Kidney (tissue), 14 donors: Measurements from ENCODE around the gene KIAA0232. TPM values are rescaled to one million over a fixed set of nuclear protein-coding genes. Genes with fewer than 3 reads are reported as not detected.

Experiments used
- DNase-seq, 5 donors: peaks; one replicate each; pipeline ENCODE4 v3.0.0-alpha.2; 2013 to 2020
- FAIRE-seq: peaks from 2 replicates; lab custom pipeline; 2012; peaks lifted over from hg19 to GRCh38; lab: Jason Lieb, UNC
- H3K27ac ChIP-seq, 2 donors: one replicate each; pipeline ENCODE4 v1.7.0; 2013; ENCODE audit warnings: low read depth in 2 of 2, low read length in 2 of 2, inconsistent platforms in 1 of 2
- H3K27me3 ChIP-seq: one replicate; pipeline ENCODE4 v1.7.1; 2013; ENCODE audit warnings: low read length, inconsistent platforms; ENCODE audit not compliant: control insufficient read depth, insufficient read depth
- H3K36me3 ChIP-seq, 3 donors: one replicate each; pipeline versions ENCODE4 v1.7.0 to v1.7.1; 2013; ENCODE audit warnings: low read length in 3 of 3, control low read depth in 1 of 3, inconsistent platforms in 1 of 3; ENCODE audit not compliant: insufficient read depth in 3 of 3, control insufficient read depth in 2 of 3
- H3K4me1 ChIP-seq, 3 donors: one replicate each; pipeline versions ENCODE4 v1.7.0 to v1.7.1; 2013; ENCODE audit warnings: low read length in 3 of 3, inconsistent platforms in 1 of 3, low read depth in 1 of 3; ENCODE audit not compliant: control insufficient read depth in 2 of 3, insufficient read depth in 2 of 3
- H3K4me3 ChIP-seq, 3 donors: one replicate each; pipeline versions ENCODE4 v1.7.0 to v1.8.1; 2013; ENCODE audit warnings: low read length in 3 of 3, control low read depth in 1 of 3, inconsistent platforms in 1 of 3
- H3K9ac ChIP-seq, 3 donors: one replicate each; pipeline versions ENCODE4 v1.7.0 to v1.7.1; 2013; ENCODE audit warnings: low read length in 3 of 3, control low read depth in 1 of 3, inconsistent platforms in 1 of 3
- H3K9me3 ChIP-seq, 3 donors: one replicate each; pipeline versions ENCODE4 v1.7.0 to v1.7.1; 2013; ENCODE audit warnings: low read length in 3 of 3, control low read depth in 1 of 3, inconsistent platforms in 1 of 3; ENCODE audit not compliant: control insufficient read depth in 2 of 3, insufficient read depth in 1 of 3
- intact Hi-C: fragments of 100-400 bp; cut with DNase I; formaldehyde crosslinking; loops from one replicate; pipeline ENCODE4 v1.11.1; 2022
- polyA plus RNA-seq: library from polyadenylated mRNA; stranded (reverse); fragments of 350-450 nt; fragmentation: Illumina TruSeq; extraction: RNeasy Lipid Tissue Mini Kit (QIAGEN cat#74804); gene quantifications from one replicate; pipeline ENCODE4 v1.2.3, GENCODE V29; 2014; ENCODE audit warnings: low read depth, low replicate concordance; ENCODE audit not compliant: insufficient read depth
- total RNA-seq: library from RNA; stranded (reverse); fragmentation: NEBNext Ultra II Directional; extraction: Animal tissue kit (Norgen Biotek cat#: 25700); gene quantifications from one replicate; pipeline ENCODE4 v1.2.1, GENCODE V29; 2021
- TF ChIP-seq, protein P1 (sequence below): IDR thresholded peaks from 3 replicates; pipeline ENCODE4 v1.5.1; 2012; ENCODE audit warnings: mild to moderate bottlenecking, moderate library complexity, borderline replicate concordance; ENCODE audit not compliant: insufficient read depth; ENCODE audit errors: extremely low read depth
- donor health status: control.
- donor health status: control.
- donor health status: control.
- donor health status: control.
- donor health status: control.
- donor health status: DM: yes; HTN: yes; CAD: no.
- donor health status: Normal renal cell carcinoma (clear cell type).

KIAA0232 gene
- total and polyA plus RNA-seq, 2 donors from 2014 or later, result 14.0 to 39.9 TPM

DNA sequence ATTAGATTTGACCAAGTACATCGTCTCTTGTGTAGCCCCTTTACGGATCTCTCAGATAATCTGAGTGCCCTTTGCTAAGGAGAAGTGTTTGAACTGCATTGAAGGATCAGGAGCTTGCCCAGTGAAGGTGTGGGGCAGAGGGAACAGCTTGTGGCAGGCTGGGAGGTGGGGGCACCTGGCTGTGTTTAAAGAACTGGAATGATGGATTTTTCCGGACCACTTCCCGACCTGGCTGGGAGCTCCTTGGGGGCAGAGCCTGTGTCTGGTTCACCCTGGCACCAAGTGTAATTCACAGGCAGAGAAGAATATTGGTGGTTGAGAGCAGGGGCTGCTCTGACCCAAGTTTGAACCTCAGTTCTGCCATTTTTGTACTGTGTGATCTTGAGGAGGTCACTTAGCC, 145.6 kb downstream of the KIAA0232 start:
- intact Hi-C loops, result no loop called here
- Histone ChIP-seq H3K27me3 (no peaks in the 10 kb centered on the region), H3K27ac (peak overlapping the region; percentile 49 to 93), H3K4me1 (peaks cover 3 to 64% (median 34%) of the 10 kb centered on the region in 3 donors), H3K36me3 (peaks cover 0 to 18% (median 16%) of the 10 kb centered on the region in 3 donors), H3K9ac (peak overlapping the region in 1 of 3 donors; percentile 23), H3K9me3 (no peaks in the 10 kb centered on the region), H3K4me3 (no peak overlapping the region)
- DNase-seq, result no peak
- TF ChIP-seq, protein P1, sequence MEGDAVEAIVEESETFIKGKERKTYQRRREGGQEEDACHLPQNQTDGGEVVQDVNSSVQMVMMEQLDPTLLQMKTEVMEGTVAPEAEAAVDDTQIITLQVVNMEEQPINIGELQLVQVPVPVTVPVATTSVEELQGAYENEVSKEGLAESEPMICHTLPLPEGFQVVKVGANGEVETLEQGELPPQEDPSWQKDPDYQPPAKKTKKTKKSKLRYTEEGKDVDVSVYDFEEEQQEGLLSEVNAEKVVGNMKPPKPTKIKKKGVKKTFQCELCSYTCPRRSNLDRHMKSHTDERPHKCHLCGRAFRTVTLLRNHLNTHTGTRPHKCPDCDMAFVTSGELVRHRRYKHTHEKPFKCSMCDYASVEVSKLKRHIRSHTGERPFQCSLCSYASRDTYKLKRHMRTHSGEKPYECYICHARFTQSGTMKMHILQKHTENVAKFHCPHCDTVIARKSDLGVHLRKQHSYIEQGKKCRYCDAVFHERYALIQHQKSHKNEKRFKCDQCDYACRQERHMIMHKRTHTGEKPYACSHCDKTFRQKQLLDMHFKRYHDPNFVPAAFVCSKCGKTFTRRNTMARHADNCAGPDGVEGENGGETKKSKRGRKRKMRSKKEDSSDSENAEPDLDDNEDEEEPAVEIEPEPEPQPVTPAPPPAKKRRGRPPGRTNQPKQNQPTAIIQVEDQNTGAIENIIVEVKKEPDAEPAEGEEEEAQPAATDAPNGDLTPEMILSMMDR, result no peak
- FAIRE-seq, result no peak

DNA sequence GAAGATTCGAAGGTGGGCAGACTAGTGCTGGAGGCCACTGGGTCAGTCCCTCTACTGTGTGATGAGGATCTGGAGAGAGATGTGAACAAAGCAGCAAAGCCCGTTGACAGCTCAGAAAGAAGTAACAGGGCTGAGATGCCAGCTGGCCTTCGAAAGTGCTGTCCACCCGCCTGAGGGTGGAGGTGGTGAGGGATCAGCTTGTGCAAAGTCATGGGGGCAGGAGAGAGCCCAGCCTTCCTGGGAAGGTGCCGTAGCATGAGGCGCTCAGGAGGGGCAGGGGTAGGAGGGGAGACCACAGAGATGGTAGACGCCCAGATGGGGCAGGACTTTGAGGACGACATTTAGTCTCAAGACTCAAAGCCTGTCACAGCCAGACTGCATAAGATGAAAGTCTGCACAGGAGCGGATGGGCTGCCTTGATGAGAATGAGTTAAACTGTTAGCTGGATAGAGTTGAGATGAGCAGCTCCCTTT, 146.8 kb downstream of the KIAA0232 start:
- intact Hi-C loops, result no loop called here
- DNase-seq, result no peak
- Histone ChIP-seq H3K36me3 (peaks cover 0 to 9% (median 6%) of the 10 kb centered on the region in 3 donors), H3K9me3 (no peaks in the 10 kb centered on the region), H3K4me3 (peak overlapping the region in 1 of 3 donors; percentile 14), H3K27me3 (no peaks in the 10 kb centered on the region), H3K9ac (peak overlapping the region in 1 of 3 donors; percentile 48), H3K27ac (peak overlapping the region; percentile 47 to 78), H3K4me1 (peaks cover 3 to 56% (median 34%) of the 10 kb centered on the region in 3 donors)
- TF ChIP-seq, protein P1, result no peak
- no peak for FAIRE-seq

DNA sequence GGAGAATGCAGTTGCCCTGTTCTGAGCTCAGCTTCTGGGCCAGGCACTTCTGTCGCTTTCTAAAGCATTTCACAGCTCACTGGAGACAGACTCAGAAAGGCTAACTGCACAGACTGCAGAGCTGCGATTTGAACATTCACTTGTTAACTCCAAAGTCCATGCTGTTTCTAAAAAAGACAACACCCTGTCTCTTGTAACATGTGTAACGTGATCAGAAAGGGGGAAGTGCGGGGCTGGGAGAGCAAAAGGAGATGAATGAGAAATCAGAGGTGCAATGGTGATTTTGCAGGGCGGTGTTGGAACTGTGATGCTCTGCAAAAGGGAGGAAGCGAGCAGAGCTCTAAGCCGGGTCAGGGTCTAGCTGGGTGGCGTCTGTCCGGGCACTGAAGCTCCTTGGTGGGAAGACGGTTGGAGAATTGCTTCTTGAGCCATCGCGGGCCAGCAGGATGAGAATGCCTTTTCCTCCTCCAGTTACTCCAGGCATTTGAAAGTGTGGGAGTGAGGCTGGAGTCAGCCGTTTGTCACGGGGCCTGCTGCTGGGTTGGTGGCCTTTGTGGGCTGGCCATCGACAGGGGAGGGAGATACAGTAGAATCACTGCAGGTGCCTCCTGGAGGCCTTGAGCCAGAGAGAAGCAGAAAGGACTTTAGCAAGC, 147.4 kb downstream of the KIAA0232 start:
- peaks cover 0 to 6% (median 3%) of the 10 kb centered on the region in 3 donors for H3K36me3 ChIP-seq
- no peak for FAIRE-seq
- no peaks in the 10 kb centered on the region for H3K9me3 ChIP-seq
- H3K4me3 ChIP-seq, result peak overlapping the region in 2 of 3 donors; percentile 7 to 23
- intact Hi-C loops, result no loop called here
- H3K4me1 ChIP-seq, result peaks cover 3 to 54% (median 36%) of the 10 kb centered on the region in 3 donors
- H3K27ac ChIP-seq, result peak overlapping the region; percentile 47 to 78
- H3K27me3 ChIP-seq, result no peaks in the 10 kb centered on the region
- peak overlapping the region in 1 of 3 donors; percentile 48 for H3K9ac ChIP-seq
- TF ChIP-seq, protein P1, result no peak
- peak in 4 of 5 donors; percentile 81 to 89 (median 86) for DNase-seq
